Right renal pelvis (tissue), 4 donors: ENCODE measurements around the gene SETD6. TPM values are rescaled to one million over a fixed set of nuclear protein-coding genes. Genes with fewer than 3 reads are reported as not detected.

Experiments used
- DNase-seq, 4 donors: peaks; one replicate each; pipeline ENCODE4 v3.0.0-alpha.2; 2013; ENCODE audit warnings: low read depth in 4 of 4, low spot score in 3 of 4, missing footprints in 1 of 4
- polyA plus RNA-seq, 4 donors: library from polyadenylated mRNA; unstranded; fragments of 120-200 nt; gene quantifications; one replicate each; pipeline ENCODE4 v1.2.1, GENCODE V29; 2013; ENCODE audit not compliant: insufficient read length in 4 of 4

The SETD6 gene
- polyA plus RNA-seq, 4 donors, result 27.9 to 31.8 (median 28.9) TPM

DNA sequence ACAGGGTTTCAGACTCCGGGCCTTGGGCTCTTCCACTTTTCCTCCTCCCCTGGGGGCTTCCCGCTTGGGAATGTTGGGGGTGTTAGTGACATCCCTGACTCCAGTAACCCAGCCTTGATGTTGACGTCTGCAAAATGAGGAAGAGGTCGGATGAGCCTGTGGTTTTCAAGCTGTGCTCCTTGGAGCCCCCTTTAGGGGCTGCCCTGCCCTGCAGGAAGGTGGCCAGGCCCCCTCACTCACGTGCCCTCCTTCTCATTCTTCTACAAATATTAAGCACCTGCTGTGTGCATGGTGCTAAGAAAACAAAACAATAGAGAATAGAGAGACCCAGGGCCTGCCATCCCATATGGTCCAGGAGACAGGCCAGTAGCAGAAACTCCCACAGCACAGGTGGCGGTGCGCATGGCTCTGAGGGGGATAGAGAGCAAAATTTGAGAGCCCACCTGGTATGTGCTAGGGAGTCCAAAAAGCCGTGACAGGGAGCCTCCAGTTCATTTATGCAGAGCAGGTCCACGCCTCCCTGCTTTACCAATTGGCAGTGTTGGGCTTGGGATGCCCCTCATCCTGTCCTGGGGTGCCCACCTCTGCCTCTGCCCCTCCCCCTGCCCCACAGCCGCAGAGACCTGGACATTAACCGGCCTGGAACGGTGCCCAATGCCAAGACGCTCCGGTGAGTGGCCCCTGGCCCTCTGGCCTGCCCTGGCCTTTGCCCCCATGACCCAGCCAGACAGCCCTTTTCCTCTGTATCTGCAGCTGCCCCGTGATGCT, 7.9 kb upstream of the SETD6 start:
- no peak for DNase-seq

DNA sequence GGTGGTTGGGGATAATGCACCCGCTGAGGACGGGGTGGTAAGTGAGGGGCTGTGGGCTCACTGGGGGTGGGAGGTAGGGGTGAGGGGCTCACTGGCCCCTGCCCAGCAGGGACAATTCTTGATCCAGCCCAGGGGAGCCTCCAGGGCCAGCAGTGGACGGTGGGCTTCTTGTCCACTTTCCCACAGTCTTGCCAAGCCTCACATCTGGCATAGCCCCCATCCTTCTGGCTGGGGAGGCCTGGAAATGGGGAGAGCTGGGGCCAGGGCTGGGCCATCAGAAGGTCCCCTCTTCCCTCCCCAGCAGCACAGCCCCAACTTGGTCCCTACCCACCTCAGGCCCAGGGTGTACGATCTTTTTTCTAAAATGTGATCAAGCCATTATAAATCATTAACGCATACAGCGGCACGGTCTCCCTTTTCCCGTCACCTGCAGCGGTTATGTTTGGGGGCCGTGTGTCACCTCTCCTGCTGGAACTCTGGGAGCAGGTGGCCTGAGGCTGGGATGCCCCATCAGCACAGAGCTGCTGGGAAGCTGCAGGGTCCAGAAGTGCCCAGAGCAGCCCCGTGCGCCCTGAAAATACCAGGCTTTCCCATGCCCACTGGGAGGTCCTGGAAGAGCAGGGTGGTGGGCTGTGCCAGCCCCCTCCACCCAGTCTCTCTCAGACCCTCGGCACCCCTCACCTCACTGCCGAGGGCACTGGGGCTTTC, 7.2 kb upstream of the SETD6 start:
- DNase-seq, result no peak

GRCh38 chr16:58508671-58509251, 6.6 kb upstream of the SETD6 start:
- DNase-seq, result no peak

DNA sequence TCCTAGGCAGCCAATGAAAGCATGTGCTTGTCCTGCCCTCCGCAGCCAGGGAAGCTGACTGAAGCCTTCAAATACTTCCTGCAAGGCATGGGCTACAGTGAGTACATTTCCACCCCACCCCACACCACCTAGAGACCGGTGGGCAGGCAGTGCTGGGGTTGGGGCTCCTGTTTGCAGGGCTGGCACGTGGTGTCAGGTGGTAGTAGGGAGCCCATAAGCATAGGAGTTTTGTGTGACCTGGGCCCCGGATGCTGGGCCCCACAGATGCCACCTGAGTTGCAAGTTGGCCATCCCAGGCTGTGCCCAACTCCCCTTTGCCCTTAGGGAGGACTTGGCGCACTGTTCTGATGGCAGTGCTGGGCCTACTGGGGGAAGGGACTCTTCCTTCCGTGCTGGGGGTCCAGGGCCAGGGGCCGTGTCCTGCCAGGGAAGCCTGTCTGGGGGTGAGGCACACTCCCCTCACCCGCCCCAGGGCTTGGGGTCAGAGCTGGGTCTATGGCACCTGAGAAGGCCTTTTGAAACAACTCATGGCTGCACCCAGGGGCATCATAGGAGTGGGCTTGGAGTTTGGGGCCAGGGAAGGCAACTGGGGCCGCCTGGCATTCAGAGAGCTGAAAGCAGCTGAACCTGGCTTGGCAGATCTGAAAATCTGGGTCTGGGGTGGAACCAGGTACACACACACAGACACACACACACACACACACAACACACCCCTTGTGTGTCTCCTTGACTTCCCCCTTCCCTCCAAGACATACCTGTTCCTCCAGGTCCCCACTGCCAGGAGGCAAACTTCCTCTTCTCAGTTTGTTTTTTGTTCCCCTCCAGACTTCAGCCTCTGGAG, 5.8 kb upstream of the SETD6 start:
- DNase-seq, result no peak

DNA sequence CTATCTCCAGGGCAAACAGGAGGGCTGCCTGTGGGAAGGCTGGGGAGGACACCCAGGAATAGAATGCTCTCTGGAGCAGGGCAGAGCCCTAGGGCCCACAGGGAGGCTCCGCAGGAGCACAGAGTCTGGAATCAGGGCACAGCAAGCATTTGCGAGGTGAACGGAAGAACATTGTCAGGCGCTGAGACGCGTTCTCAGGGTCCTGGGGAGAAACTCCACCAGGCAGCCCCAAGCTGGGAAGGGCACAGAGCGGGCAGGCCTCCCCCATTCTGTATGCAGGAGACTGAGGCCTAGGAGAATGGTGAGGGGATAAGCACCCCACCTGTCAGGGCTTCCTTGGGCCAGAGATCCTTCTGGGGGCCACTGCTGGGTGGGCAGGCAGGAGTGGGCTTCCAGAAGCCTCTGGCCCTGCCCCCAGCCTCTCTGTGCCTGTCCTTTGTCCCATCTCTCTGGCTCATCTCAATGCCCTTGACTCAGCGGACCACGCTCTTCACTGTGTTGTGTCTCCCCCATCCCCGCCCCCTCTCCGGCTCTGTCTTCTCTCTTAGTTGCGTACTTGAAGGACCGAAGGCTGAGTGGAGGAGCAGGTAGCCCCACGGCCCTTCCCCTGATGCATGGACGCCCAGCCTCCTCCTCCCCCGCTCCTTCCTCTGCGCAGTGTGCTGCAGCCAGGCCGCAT, 5.1 kb upstream of the SETD6 start:
- no peak for DNase-seq

DNA sequence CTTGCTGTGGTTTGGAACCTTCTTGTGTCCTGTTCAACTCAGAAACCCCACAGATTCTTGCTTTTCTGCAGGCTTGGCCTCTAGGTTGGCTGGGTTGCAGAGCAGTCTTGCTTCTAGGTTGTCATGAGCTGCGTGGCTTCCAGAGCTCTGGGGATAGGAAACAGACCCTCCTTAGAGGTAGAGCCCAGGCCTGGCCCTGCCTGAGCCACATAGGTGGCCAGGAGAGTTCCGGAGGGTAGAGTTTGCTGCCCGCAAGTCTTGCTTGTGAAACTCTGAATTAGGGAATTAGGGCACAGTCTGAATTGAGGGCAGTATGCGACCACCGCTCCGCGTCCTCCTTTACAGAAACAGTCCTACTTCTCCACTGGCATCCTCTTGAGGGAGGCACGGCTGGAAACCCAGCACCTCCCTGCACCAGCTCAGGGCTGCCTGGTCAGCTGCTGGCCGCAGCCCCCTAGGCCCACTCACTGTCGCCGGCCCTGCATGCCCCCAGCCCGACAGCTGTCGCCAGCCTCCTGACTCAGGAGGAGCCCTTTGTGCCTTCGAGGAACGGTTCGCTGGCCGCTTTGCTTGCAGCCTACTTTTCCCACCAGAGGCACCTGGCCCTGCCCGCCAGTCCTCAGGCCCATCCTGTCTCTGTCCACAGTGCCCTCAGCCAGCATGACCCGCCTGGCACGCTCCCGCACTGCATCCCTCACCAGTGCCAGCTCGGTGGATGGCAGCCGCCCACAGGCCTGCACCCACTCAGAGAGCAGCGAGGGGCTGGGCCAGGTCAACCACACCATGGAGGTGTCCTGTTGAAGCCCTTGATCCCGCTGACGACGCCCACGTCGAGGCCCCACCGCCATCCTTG, 4.3 kb upstream of the SETD6 start:
- no peak for DNase-seq

DNA sequence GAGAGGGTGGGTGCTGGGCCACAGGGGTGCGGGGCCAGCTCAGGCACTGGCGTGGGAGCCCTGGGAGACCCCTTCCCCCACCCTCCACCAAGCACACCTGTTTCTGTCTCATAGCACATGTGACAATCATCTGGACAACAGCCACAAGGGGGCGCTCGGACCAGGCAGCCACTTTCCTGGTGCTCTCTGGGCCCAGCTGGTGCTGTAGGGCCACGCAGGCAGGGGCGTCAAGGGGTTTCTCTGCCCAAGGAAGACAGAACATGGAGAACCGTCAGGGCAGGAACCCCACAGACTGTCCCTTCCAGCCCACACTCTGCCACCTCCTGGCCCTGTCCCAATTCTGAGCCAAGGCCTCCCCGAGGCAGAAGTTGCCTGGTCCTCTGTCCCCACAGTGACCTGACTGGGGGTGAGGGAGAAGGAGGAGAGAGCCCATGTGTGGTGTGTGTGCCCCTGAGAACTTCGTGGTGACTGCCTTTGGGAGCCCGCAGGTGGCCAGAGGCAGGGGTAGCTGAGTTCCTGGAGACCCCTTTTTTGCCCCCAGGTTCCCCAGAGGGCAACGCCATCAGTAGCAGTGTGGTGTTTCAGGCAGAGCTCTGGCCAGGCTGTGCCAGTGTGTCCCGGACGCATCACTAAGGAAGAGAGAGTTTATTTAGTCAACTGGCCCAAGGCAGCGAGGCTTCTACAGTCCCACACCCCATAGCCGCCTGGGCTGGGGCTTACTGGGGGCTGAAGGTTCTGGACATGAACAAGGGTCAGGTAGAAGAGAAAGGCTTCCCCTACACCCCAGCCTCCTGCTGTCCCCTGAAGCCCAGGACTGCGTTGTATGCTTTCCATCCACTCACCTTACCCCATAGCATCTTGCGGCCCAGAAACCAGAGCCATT, 3.1 kb upstream of the SETD6 start:
- DNase-seq, result no peak

DNA sequence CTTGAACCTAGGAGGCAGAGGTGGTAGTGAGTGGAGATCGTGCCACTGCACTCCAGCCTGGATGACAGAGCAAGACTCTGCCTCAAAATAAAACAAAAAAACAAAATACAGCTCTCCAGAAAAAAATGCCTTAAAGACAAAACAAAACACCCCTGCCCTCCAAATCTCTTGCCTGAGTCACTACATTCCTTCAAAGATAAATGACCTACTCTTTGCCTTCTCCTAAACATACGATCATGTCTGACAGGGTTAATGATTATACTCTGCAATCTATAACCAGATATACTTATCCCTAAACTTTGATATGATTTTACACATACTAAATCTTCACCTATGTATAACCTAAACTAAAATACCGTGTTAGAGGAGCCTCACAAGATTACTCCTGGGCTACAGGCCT, 1.4 kb upstream of the SETD6 start:
- DNase-seq, result no peak

DNA sequence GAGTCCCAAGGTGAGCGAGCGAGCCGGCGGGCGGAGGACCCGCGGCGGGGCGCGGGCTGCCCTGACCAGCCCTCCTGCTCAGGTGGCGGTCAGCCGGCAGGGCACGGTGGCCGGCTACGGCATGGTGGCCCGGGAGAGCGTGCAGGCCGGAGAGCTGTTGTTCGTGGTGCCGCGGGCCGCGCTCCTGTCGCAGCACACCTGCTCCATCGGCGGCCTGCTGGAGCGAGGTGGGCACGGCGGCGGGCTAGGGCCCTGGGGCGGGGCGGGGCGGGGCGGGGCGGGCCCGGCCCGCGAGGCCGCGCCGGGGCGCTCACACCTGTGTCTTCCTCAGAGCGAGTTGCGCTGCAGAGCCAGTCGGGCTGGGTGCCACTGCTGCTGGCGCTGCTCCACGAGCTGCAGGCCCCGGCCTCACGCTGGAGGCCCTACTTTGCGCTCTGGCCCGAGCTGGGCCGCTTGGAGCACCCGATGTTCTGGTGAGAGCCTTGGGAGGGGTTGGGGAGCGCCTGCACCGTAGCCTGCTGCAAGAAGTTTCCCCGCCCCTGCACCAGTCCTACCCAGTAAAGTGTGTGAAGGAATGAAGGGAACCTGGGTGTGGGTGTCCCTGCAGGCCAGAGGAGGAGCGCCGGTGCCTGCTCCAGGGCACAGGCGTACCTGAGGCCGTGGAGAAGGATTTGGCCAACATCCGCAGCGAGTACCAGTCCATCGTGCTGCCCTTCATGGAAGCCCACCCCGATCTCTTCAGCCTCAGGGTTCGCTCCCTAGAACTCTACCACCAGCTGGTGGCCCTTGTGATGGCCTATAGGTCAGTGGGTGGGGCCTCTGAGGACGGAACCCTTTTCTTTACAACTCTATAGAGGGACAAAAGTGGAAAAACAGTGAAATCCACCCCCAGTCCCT, 802 bp downstream of the SETD6 start:
- DNase-seq, result no peak

DNA sequence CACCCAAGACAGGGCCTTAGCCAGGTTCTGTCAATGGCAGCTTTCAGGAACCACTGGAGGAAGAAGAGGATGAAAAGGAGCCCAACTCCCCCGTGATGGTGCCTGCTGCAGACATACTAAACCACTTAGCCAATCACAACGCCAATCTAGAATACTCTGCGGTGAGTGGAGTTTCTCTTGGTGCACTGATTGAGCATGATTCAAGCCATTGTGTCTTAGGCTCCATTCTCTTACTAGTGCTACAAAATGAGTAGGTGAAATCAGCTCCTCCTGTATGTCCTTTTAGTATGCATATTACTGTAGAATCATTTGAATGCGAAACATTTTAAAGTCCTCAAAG, 1.4 kb downstream of the SETD6 start:
- DNase-seq, result no peak

- DNase-seq, result no peak
Measured at GRCh38 chr16:58518083-58518979, 3.0 kb downstream of the SETD6 start.

GRCh38 chr16:58518980-58519368, 3.7 kb downstream of the SETD6 start:
- no peak for DNase-seq

DNA sequence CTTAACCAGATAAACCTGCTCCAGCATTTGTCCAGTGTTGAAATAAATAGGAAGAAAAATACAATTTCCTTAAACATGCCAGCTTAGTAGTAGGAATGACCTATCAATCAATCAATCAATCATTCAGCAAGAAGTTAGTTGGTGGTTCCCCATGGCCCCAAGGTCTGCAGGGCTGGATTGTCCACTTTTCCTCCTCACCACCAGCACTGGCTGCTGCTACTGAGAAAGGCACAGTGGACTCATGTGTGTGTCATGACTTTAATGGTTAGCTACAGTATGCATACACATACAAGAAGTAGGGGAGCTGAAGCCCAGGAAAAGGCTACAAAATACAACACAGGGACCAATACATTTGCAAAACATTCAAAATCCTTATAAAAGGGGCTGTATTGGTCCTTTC, 4.4 kb downstream of the SETD6 start:
- no peak for DNase-seq

DNA sequence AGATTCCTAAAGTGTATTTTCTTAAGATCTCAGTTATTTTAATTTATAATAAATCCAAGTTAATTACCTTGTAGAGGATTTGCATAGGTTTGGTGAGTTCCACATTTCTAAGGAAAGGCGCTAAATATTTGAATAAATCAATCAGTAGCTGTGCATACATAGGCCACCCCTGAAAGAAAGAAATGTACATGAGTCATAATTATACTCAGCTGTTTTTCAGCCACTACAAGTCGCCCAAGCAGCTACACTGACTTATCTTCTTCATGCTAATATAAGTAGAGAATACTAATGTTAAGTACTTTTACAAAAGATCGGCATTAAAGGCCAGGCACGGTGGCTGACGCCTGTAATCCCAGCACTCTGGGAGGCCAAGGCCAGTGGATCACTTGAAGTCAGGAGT, 14.9 kb downstream of the SETD6 start:
- DNase-seq, result no peak

DNA sequence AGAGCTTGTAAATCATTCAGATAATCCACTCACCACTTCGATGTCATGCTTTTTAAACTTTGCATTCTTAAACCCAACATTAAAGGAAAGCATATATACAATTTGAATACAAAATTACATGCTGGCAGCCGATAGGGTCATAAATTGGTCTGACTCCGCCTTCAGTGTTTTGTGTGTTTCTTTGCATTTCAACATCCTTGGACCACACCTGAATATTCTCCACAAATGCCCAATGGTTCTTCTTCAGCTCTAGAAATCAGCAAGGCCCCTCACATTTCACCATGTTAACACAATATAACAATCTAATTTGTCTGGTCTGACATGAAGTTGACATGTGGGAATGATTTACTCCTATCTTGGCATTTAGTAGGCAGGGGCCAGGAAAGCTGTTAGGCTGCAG, 17.1 kb downstream of the SETD6 start:
- DNase-seq, result no peak

GRCh38 chr16:58533751-58534470, 18.6 kb downstream of the SETD6 start:
- DNase-seq, result no peak
